Central memory CD8-positive, alpha-beta T cell (primary cell): ENCODE results near the gene PELO.

Experiments
- ATAC-seq: fragments of 150-1000 bp; cut with Tn5 transposase; replicated peaks from 2 replicates; pipeline ENCODE4 v1.10.0; 2022; ENCODE audit warnings: mild to moderate bottlenecking, moderate FRiP score, moderate number of reproducible peaks; ENCODE audit not compliant: poor library complexity, severe bottlenecking; ENCODE audit errors: extremely low read depth
- DNase-seq, 2 donors: peaks; one replicate each; pipeline ENCODE4 v3.0.0; 2021; ENCODE audit warnings: low spot score in 2 of 2
- H3K27ac Mint-ChIP-seq: one replicate; pipeline ENCODE4 v1.8.0; 2022; ENCODE audit warnings: low read depth, mild to moderate bottlenecking, moderate library complexity, mixed read lengths
- H3K27me3 Mint-ChIP-seq: one replicate; pipeline ENCODE4 v1.8.0; 2022; ENCODE audit warnings: mixed read lengths
- H3K36me3 Mint-ChIP-seq: one replicate; pipeline ENCODE4 v1.8.0; 2022; ENCODE audit warnings: mild to moderate bottlenecking, moderate library complexity, mixed read lengths; ENCODE audit not compliant: insufficient read depth
- H3K4me1 Mint-ChIP-seq: one replicate; pipeline ENCODE4 v1.8.0; 2022; ENCODE audit warnings: mixed read lengths
- H3K4me3 Mint-ChIP-seq: one replicate; pipeline ENCODE4 v1.8.0; 2022; ENCODE audit warnings: mild to moderate bottlenecking, moderate library complexity, mixed read lengths
- H3K9me3 Mint-ChIP-seq: one replicate; pipeline ENCODE4 v1.8.0; 2022; ENCODE audit warnings: mixed read lengths

The PELO gene

GRCh38 chr5:52827815-52828214 is 40.1 kb downstream of the PELO start:
- no peak for DNase-seq
- H3K36me3 Mint-ChIP-seq, result no peaks in the 10 kb centered on the region
- peaks cover 9% of the 10 kb centered on the region for H3K4me1 Mint-ChIP-seq
- ATAC-seq, result no peak
- no peak overlapping the region for H3K4me3 Mint-ChIP-seq
- H3K27me3 Mint-ChIP-seq, result no peaks in the 10 kb centered on the region
- H3K27ac Mint-ChIP-seq, result no peak overlapping the region
- no peaks in the 10 kb centered on the region for H3K9me3 Mint-ChIP-seq

DNA sequence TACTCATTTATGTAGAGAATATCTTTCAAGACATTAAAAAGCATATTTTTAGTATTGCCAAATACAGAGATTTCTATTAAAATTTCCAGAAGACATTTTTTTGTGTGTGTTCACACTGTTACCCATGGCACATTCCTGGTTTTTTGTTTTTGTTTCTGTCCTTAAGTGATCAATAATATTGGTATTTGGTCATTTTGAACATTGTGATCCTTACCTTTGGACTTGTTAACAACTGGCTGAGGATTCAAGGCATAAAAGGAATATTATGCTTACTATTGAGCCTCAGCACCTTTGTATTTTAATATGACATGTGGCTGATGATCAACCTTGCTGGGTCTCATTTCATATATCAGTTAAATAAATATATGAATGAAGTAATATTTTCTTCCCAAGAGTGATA is 41.9 kb downstream of the PELO start:
- Mint-ChIP-seq H3K4me3 (no peak overlapping the region), H3K9me3 (no peaks in the 10 kb centered on the region), H3K36me3 (no peaks in the 10 kb centered on the region), H3K27ac (no peak overlapping the region), H3K27me3 (no peaks in the 10 kb centered on the region), H3K4me1 (peaks cover 9% of the 10 kb centered on the region)
- no peak for ATAC-seq
- DNase-seq, result no peak

DNA sequence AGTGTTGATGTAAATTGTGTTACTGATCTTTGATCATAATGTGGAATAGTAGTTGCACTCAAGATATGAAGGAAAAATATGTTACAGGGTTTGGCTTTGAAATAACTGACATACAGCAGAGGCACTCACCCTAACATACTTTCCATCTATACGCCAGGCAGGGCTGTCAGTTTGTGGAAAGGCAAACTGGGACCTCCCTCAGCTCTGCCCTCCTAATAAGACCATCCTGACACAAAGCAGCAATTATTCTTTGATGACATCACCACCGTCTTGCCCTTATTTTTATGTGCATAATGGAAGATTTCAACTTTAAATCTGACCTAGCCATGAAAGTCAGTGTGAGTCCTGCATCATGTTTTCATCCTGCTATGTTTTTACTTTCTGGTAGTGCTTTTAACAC is 42.9 kb downstream of the PELO start:
- H3K9me3 Mint-ChIP-seq, result no peaks in the 10 kb centered on the region
- no peak for ATAC-seq
- no peaks in the 10 kb centered on the region for H3K36me3 Mint-ChIP-seq
- H3K27me3 Mint-ChIP-seq, result no peaks in the 10 kb centered on the region
- no peak for DNase-seq
- H3K4me3 Mint-ChIP-seq, result no peak overlapping the region
- H3K4me1 Mint-ChIP-seq, result peaks cover 5% of the 10 kb centered on the region
- no peak overlapping the region for H3K27ac Mint-ChIP-seq

DNA sequence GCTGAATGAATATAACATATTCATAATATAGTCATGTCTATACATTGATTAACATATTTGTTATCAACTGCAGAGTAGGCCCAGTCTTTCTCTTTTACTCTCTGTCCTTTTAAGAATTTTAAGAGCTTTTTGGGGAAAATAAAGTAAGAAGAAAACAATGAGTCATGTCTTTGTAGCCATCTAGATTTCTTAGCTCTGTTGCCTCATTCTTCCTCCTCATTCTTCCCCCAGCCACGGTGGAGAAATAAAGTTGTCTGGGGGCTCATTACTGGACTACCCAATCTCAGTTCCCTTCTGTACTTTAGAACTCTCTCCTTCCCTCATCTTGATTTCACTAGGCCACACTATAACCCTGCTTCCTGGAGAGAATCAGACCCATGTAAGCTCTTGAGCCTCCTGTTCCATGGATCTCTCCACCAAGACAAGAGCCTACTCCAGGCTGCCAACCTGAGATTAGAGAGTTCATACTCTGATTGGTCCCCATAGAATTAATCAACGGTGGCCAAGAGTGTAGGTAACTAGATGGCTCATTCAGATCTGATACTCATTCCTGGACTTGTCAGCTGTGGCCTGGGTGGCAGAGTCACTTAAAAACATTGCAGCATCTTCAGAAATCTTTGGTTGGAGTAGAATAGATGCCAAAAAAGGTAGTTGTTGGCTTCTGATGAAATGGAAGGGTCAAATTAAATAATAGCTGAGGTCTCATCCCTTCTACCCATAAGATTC is 44.2 kb downstream of the PELO start:
- no peak overlapping the region for H3K4me3 Mint-ChIP-seq
- no peak overlapping the region for H3K27ac Mint-ChIP-seq
- DNase-seq (no peak), ATAC-seq (no peak)
- H3K27me3 Mint-ChIP-seq, result no peaks in the 10 kb centered on the region
- H3K9me3 Mint-ChIP-seq, result no peaks in the 10 kb centered on the region
- no peaks in the 10 kb centered on the region for H3K4me1 Mint-ChIP-seq
- H3K36me3 Mint-ChIP-seq, result no peaks in the 10 kb centered on the region

- Mint-ChIP-seq H3K27ac (no peak overlapping the region), H3K4me1 (no peaks in the 10 kb centered on the region), H3K9me3 (no peaks in the 10 kb centered on the region), H3K36me3 (no peaks in the 10 kb centered on the region), H3K4me3 (no peak overlapping the region), H3K27me3 (no peaks in the 10 kb centered on the region)
- ATAC-seq (no peak), DNase-seq (no peak)
Observed at GRCh38 chr5:52834320-52834719, 46.6 kb downstream of the PELO start.

DNA sequence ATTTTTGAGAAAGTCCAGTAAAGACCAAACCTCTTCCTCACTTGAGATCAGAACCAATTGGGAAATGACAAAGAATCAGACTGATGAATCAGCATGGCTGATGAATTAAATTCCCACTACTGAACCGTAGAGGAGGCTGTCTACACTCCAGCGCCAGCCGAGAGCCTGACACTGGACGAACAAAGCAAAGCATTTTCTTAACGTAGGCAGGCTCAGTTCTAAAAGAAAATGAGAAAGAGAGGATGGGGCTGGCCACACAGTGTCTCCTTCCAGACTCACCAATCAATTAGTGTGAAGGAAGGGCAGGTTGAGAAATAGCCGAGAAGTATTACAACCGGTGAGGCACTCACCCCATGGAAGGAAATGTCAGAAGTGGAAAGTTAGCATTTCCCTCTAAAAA is 49.4 kb downstream of the PELO start:
- H3K27me3 Mint-ChIP-seq, result no peaks in the 10 kb centered on the region
- no peak overlapping the region for H3K4me3 Mint-ChIP-seq
- H3K4me1 Mint-ChIP-seq, result no peaks in the 10 kb centered on the region
- H3K36me3 Mint-ChIP-seq, result no peaks in the 10 kb centered on the region
- ATAC-seq, result no peak
- DNase-seq, result no peak
- H3K9me3 Mint-ChIP-seq, result no peaks in the 10 kb centered on the region
- H3K27ac Mint-ChIP-seq, result no peak overlapping the region
